Keratinocyte (primary cell): ENCODE data around the gene LRFN4.

Experiments used
- EZH2 ChIP-seq: IDR thresholded peaks from one replicate; pipeline ENCODE4 v1.6.1; 2012; ENCODE audit warnings: inconsistent platforms, mild to moderate bottlenecking, low read length, moderate library complexity
- TF ChIP-seq, protein P1 (sequence below), 3 experiments: IDR thresholded peaks in 1 of 3; conservative IDR thresholded peaks in 1 of 3; optimal IDR thresholded peaks in 1 of 3; 2 replicates in 2 of 3; 3 replicates in 1 of 3; pipeline versions ENCODE3 to v1.5.1; 2011; ENCODE audit warnings: low read length in 3 of 3, mild to moderate bottlenecking in 3 of 3, moderate library complexity in 2 of 3, control low read depth in 1 of 3, inconsistent platforms in 1 of 3; ENCODE audit not compliant: insufficient read depth in 2 of 3; ENCODE audit errors: extremely low read depth in 1 of 3

DNA sequence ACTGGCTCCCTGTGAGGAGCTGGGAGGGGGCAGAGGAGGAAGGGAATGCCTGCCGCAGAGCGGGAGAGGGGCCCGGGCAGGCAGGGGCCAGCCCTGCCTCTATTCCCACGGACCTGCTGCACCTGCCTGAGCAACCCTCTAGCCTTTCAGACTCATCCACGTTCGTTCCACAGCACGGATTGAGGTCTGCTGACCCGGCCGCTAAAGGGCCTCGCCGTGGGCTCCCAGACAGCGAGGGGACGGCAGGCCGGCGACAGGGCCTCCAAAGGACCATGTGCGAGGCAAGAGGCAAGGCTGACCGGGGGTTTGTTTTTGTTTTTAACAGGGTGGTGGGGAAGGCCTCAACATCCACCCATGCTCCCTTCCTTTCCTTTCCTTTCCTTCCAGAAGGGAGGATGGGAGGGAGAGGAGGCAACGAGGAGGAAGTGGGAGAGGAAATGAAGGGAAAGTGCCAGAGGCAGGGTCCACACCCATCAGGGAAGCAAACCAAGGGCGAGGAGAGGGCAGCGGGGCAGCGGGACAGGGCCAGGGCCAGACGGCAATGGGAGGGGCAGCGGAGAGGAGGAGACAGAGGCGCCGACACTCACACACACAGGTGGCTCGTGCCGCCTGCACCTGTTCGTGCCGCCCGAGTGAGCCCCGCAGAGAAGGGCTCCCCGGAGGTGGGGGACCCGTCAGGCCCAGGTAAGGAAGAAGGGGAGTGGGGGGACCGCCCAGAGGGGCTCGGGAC, 7.5 kb downstream of the LRFN4 start:
- TF ChIP-seq, protein P1, sequence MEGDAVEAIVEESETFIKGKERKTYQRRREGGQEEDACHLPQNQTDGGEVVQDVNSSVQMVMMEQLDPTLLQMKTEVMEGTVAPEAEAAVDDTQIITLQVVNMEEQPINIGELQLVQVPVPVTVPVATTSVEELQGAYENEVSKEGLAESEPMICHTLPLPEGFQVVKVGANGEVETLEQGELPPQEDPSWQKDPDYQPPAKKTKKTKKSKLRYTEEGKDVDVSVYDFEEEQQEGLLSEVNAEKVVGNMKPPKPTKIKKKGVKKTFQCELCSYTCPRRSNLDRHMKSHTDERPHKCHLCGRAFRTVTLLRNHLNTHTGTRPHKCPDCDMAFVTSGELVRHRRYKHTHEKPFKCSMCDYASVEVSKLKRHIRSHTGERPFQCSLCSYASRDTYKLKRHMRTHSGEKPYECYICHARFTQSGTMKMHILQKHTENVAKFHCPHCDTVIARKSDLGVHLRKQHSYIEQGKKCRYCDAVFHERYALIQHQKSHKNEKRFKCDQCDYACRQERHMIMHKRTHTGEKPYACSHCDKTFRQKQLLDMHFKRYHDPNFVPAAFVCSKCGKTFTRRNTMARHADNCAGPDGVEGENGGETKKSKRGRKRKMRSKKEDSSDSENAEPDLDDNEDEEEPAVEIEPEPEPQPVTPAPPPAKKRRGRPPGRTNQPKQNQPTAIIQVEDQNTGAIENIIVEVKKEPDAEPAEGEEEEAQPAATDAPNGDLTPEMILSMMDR (optimal IDR thresholded peaks at IDR 0.05 in 1 of 3, IDR thresholded peaks at IDR 0.05 in 1 of 3, conservative IDR thresholded peaks at IDR 0.05 in 1 of 3; ENCODE audit: extremely low read depth in 1 of 3, insufficient read depth in 2 of 3, low read length in 3 of 3), result no peak
- TF ChIP-seq EZH2, result no peak
